Stimulated activated CD8-positive, alpha-beta memory T cell treated with anti-CD3 and anti-CD28 coated beads, Interleukin-4, amount 100 ng/mL, for 1 hour (primary cell): ENCODE measurements around the gene GFER.

Source experiments
- DNase-seq, 2 donors: peaks; one replicate each; pipeline ENCODE4 v3.0.0-alpha.2; 2020; ENCODE audit warnings: low read depth in 2 of 2, low spot score in 1 of 2

Gene GFER

GRCh38 chr16:1974157-1975070 is 9.6 kb upstream of the GFER start:
- DNase-seq = no peak

- DNase-seq = no peak
Observed at GRCh38 chr16:1975432-1976215, 8.4 kb upstream of the GFER start.

- no peak for DNase-seq
Observed at GRCh38 chr16:1976216-1976520, 7.8 kb upstream of the GFER start.

- no peak for DNase-seq
Observed at GRCh38 chr16:1976951-1977874, 6.8 kb upstream of the GFER start.

GRCh38 chr16:1977875-1978268 is 6.1 kb upstream of the GFER start:
- DNase-seq = no peak

GRCh38 chr16:1978476-1979120 is 5.4 kb upstream of the GFER start:
- DNase-seq = no peak

GRCh38 chr16:1979271-1980029 is 4.5 kb upstream of the GFER start:
- no peak for DNase-seq

- no peak for DNase-seq
Observed at GRCh38 chr16:1980030-1980769, 3.8 kb upstream of the GFER start.

GRCh38 chr16:1980770-1981087 is 3.3 kb upstream of the GFER start:
- no peak for DNase-seq

- DNase-seq = no peak
Observed at GRCh38 chr16:1981398-1981836, 2.6 kb upstream of the GFER start, which contains the start of gene NOXO1. Gene NOXO1 (minus strand): TSS chr16:1981469. CDS start chr16:1981179, 290 bp downstream.

GRCh38 chr16:1982013-1982433 is 2.0 kb upstream of the GFER start:
- DNase-seq = no peak

- no peak for DNase-seq
Observed at GRCh38 chr16:1982991-1983543, 926 bp upstream of the GFER start.

GRCh38 chr16:1984347-1985225 is 593 bp downstream of the GFER start:
- no peak for DNase-seq

- no peak for DNase-seq
Observed at GRCh38 chr16:1985466-1986150, 1.6 kb downstream of the GFER start.

- no peak for DNase-seq
Observed at GRCh38 chr16:1987198-1987597, 3.2 kb downstream of the GFER start.

- no peak for DNase-seq
Observed at GRCh38 chr16:1989209-1990100, 5.5 kb downstream of the GFER start, which contains the start of gene SYNGR3. Gene SYNGR3 (plus strand): TSS chr16:1989970. CDS start chr16:1990103, 133 bp downstream.

GRCh38 chr16:1990101-1990350 is 6.0 kb downstream of the GFER start:
- no peak for DNase-seq
